DOHH2 (cell line): ENCODE data around the gene FGGY.

ENCODE experiments used
- CTCF ChIP-seq: fragments of 200-600 bp; sonication (generic); IDR thresholded peaks from one replicate; pipeline ENCODE4 v1.5.1; 2014; ENCODE audit warnings: antibody characterized with exemption, mild to moderate bottlenecking, low read depth, low read length; ENCODE audit not compliant: poor library complexity, severe bottlenecking
- EZH2phosphoT487 ChIP-seq: fragments of 200-600 bp; sonication (generic); IDR thresholded peaks from 2 replicates; pipeline ENCODE4 v1.6.1; 2017; ENCODE audit warnings: borderline replicate concordance, mild to moderate bottlenecking, antibody characterized with exemption, low read length, moderate library complexity, mixed read lengths

GRCh38 chr1:59393211-59394180, 96.6 kb downstream of the FGGY start:
- TF ChIP-seq CTCF: no peak
- no peak for TF ChIP-seq EZH2phosphoT487
